Measurements from ENCODE around the gene CEP78.
"Not testable (repeated sequence)": the region's sequence is repeated elsewhere in the genome, so short reads cannot be mapped to it uniquely, and the experiment has no call there.

CEP78 gene

GRCh38 chr9:78235762-78236550 is at the start of gene CEP78:
Gene CEP78 (plus strand): TSS chr9:78236075. CDS start chr9:78236351, 276 bp downstream.
- no peak within 1 kb of the TSS for H3K27ac ChIP-seq (ENCODE audit: low read length)

GRCh38 chr9:78187763-78188484 is 48.0 kb upstream of the CEP78 start:
- no peaks in the 10 kb centered on the region for H3K9me3 ChIP-seq (ENCODE audit: control insufficient read depth, low read depth, low read length)
- H3K27me3 ChIP-seq (ENCODE audit: control insufficient read depth, insufficient read depth, low read length) = no peaks in the 10 kb centered on the region
- H3K4me3 ChIP-seq (ENCODE audit: low read length) = no peak overlapping the region
- H3K36me3 ChIP-seq (ENCODE audit: control insufficient read depth, low read depth, low read length) = no peaks in the 10 kb centered on the region
- H3K4me1 ChIP-seq (ENCODE audit: control insufficient read depth, low read depth, low read length) = no peaks in the 10 kb centered on the region
- no peak overlapping the region for H3K9ac ChIP-seq (ENCODE audit: low read length)
- no peak overlapping the region for H3K27ac ChIP-seq (ENCODE audit: low read length)

More at GRCh38 chr9:78235762-78236550, at the start of gene CEP78:
- H3K4me1 ChIP-seq (ENCODE audit: control insufficient read depth, low read depth, low read length) = peaks cover 15% of the 10 kb centered on the region
- peaks cover 9% of the 10 kb centered on the region for H3K36me3 ChIP-seq (ENCODE audit: control insufficient read depth, low read depth, low read length)
- peak within 1 kb of the TSS; percentile 94 for H3K4me3 ChIP-seq (ENCODE audit: low read length)
- no peaks in the 10 kb centered on the region for H3K9me3 ChIP-seq (ENCODE audit: control insufficient read depth, low read depth, low read length)
- no peaks in the 10 kb centered on the region for H3K27me3 ChIP-seq (ENCODE audit: control insufficient read depth, insufficient read depth, low read length)
- H3K9ac ChIP-seq (ENCODE audit: low read length) = peak within 1 kb of the TSS; percentile 67

GRCh38 chr9:78188594-78188993 is 47.3 kb upstream of the CEP78 start:
- H3K27me3 ChIP-seq (ENCODE audit: control insufficient read depth, insufficient read depth, low read length) = no peaks in the 10 kb centered on the region
- no peak overlapping the region for H3K9ac ChIP-seq (ENCODE audit: low read length)
- no peaks in the 10 kb centered on the region for H3K4me1 ChIP-seq (ENCODE audit: control insufficient read depth, low read depth, low read length)
- H3K9me3 ChIP-seq (ENCODE audit: control insufficient read depth, low read depth, low read length) = no peaks in the 10 kb centered on the region
- no peak overlapping the region for H3K27ac ChIP-seq (ENCODE audit: low read length)
- H3K36me3 ChIP-seq (ENCODE audit: control insufficient read depth, low read depth, low read length) = no peaks in the 10 kb centered on the region
- no peak overlapping the region for H3K4me3 ChIP-seq (ENCODE audit: low read length)

GRCh38 chr9:78189001-78189400 is 46.9 kb upstream of the CEP78 start:
- Histone ChIP-seq H3K4me3 (ENCODE audit: low read length) (no peak overlapping the region), H3K9me3 (ENCODE audit: control insufficient read depth, low read depth, low read length) (no peaks in the 10 kb centered on the region), H3K9ac (ENCODE audit: low read length) (no peak overlapping the region), H3K27me3 (ENCODE audit: control insufficient read depth, insufficient read depth, low read length) (no peaks in the 10 kb centered on the region), H3K27ac (ENCODE audit: low read length) (no peak overlapping the region), H3K36me3 (ENCODE audit: control insufficient read depth, low read depth, low read length) (no peaks in the 10 kb centered on the region), H3K4me1 (ENCODE audit: control insufficient read depth, low read depth, low read length) (no peaks in the 10 kb centered on the region)

GRCh38 chr9:78189461-78189860 is 46.4 kb upstream of the CEP78 start:
- H3K36me3 ChIP-seq (ENCODE audit: control insufficient read depth, low read depth, low read length) = no peaks in the 10 kb centered on the region
- H3K4me3 ChIP-seq (ENCODE audit: low read length) = no peak overlapping the region
- H3K9me3 ChIP-seq (ENCODE audit: control insufficient read depth, low read depth, low read length) = no peaks in the 10 kb centered on the region
- no peaks in the 10 kb centered on the region for H3K27me3 ChIP-seq (ENCODE audit: control insufficient read depth, insufficient read depth, low read length)
- H3K4me1 ChIP-seq (ENCODE audit: control insufficient read depth, low read depth, low read length) = no peaks in the 10 kb centered on the region
- H3K27ac ChIP-seq (ENCODE audit: low read length) = no peak overlapping the region
- H3K9ac ChIP-seq (ENCODE audit: low read length) = no peak overlapping the region

- Histone ChIP-seq H3K4me1 (ENCODE audit: control insufficient read depth, low read depth, low read length) (no peaks in the 10 kb centered on the region), H3K27me3 (ENCODE audit: control insufficient read depth, insufficient read depth, low read length) (no peaks in the 10 kb centered on the region), H3K36me3 (ENCODE audit: control insufficient read depth, low read depth, low read length) (no peaks in the 10 kb centered on the region), H3K4me3 (ENCODE audit: low read length) (no peak overlapping the region), H3K9ac (ENCODE audit: low read length) (no peak overlapping the region), H3K27ac (ENCODE audit: low read length) (no peak overlapping the region), H3K9me3 (ENCODE audit: control insufficient read depth, low read depth, low read length) (no peaks in the 10 kb centered on the region)
Measured at GRCh38 chr9:78191931-78192330, 43.9 kb upstream of the CEP78 start.

GRCh38 chr9:78196258-78196657 is 39.6 kb upstream of the CEP78 start:
- peaks cover 5% of the 10 kb centered on the region for H3K4me1 ChIP-seq (ENCODE audit: control insufficient read depth, low read depth, low read length)
- no peak overlapping the region for H3K9ac ChIP-seq (ENCODE audit: low read length)
- H3K4me3 ChIP-seq (ENCODE audit: low read length) = no peak overlapping the region
- no peak overlapping the region for H3K27ac ChIP-seq (ENCODE audit: low read length)
- H3K27me3 ChIP-seq (ENCODE audit: control insufficient read depth, insufficient read depth, low read length) = no peaks in the 10 kb centered on the region
- H3K36me3 ChIP-seq (ENCODE audit: control insufficient read depth, low read depth, low read length) = no peaks in the 10 kb centered on the region
- no peaks in the 10 kb centered on the region for H3K9me3 ChIP-seq (ENCODE audit: control insufficient read depth, low read depth, low read length)

- not testable (repeated sequence) for H3K4me1 ChIP-seq (ENCODE audit: control insufficient read depth, low read depth, low read length); H3K9me3 ChIP-seq (ENCODE audit: control insufficient read depth, low read depth, low read length); H3K27me3 ChIP-seq (ENCODE audit: control insufficient read depth, insufficient read depth, low read length); H3K27ac ChIP-seq (ENCODE audit: low read length); H3K9ac ChIP-seq (ENCODE audit: low read length); H3K36me3 ChIP-seq (ENCODE audit: control insufficient read depth, low read depth, low read length); H3K4me3 ChIP-seq (ENCODE audit: low read length)
Measured at GRCh38 chr9:78201158-78201777, 34.6 kb upstream of the CEP78 start.

GRCh38 chr9:78207319-78207718 is 28.6 kb upstream of the CEP78 start:
- Histone ChIP-seq H3K27me3 (ENCODE audit: control insufficient read depth, insufficient read depth, low read length) (no peaks in the 10 kb centered on the region), H3K9me3 (ENCODE audit: control insufficient read depth, low read depth, low read length) (no peaks in the 10 kb centered on the region), H3K4me3 (ENCODE audit: low read length) (no peak overlapping the region), H3K9ac (ENCODE audit: low read length) (no peak overlapping the region), H3K4me1 (ENCODE audit: control insufficient read depth, low read depth, low read length) (no peaks in the 10 kb centered on the region), H3K27ac (ENCODE audit: low read length) (no peak overlapping the region), H3K36me3 (ENCODE audit: control insufficient read depth, low read depth, low read length) (no peaks in the 10 kb centered on the region)

- H3K27me3 ChIP-seq (ENCODE audit: control insufficient read depth, insufficient read depth, low read length) = no peaks in the 10 kb centered on the region
- H3K4me3 ChIP-seq (ENCODE audit: low read length) = no peak overlapping the region
Measured at GRCh38 chr9:78207901-78208300, 28.0 kb upstream of the CEP78 start.

GRCh38 chr9:78209127-78209526 is 26.7 kb upstream of the CEP78 start:
- H3K4me3 ChIP-seq (ENCODE audit: low read length) = no peak overlapping the region
- H3K27ac ChIP-seq (ENCODE audit: low read length) = no peak overlapping the region
- no peak overlapping the region for H3K9ac ChIP-seq (ENCODE audit: low read length)
- H3K4me1 ChIP-seq (ENCODE audit: control insufficient read depth, low read depth, low read length) = no peaks in the 10 kb centered on the region
- H3K27me3 ChIP-seq (ENCODE audit: control insufficient read depth, insufficient read depth, low read length) = no peaks in the 10 kb centered on the region
- no peaks in the 10 kb centered on the region for H3K36me3 ChIP-seq (ENCODE audit: control insufficient read depth, low read depth, low read length)
- H3K9me3 ChIP-seq (ENCODE audit: control insufficient read depth, low read depth, low read length) = no peaks in the 10 kb centered on the region

More at GRCh38 chr9:78207901-78208300, 28.0 kb upstream of the CEP78 start:
- Histone ChIP-seq H3K27ac (ENCODE audit: low read length) (no peak overlapping the region), H3K36me3 (ENCODE audit: control insufficient read depth, low read depth, low read length) (no peaks in the 10 kb centered on the region), H3K9me3 (ENCODE audit: control insufficient read depth, low read depth, low read length) (no peaks in the 10 kb centered on the region), H3K9ac (ENCODE audit: low read length) (no peak overlapping the region), H3K4me1 (ENCODE audit: control insufficient read depth, low read depth, low read length) (no peaks in the 10 kb centered on the region)
